ENCODE results near the gene ARHGAP4.

The ARHGAP4 gene

GRCh38 chrX:153885968-153886903, 39.8 kb downstream of the ARHGAP4 start, which contains the start of gene L1CAM:
L1CAM (minus strand) TSS chrX:153886173; CDS start chrX:153875836, 10,337 bp downstream.
- no peak for DNase-seq (ENCODE audit: extremely low spot score, insufficient read length, low read depth)

GRCh38 chrX:153885208-153885787, 40.8 kb downstream of the ARHGAP4 start:
- DNase-seq (ENCODE audit: extremely low spot score, insufficient read length, low read depth) = no peak
- no peak for FAIRE-seq

More at GRCh38 chrX:153885968-153886903, 39.8 kb downstream of the ARHGAP4 start, which contains the start of gene L1CAM:
- no peak for FAIRE-seq

- DNase-seq (ENCODE audit: extremely low spot score, insufficient read length, low read depth) = no peak
- FAIRE-seq = no peak
These were observed 41.5 kb downstream of the ARHGAP4 start for GRCh38 chrX:153884590-153884989.

GRCh38 chrX:153884136-153884535, 41.9 kb downstream of the ARHGAP4 start:
- no peak for FAIRE-seq
- no peak for DNase-seq (ENCODE audit: extremely low spot score, insufficient read length, low read depth)

GRCh38 chrX:153883163-153883843, 42.8 kb downstream of the ARHGAP4 start:
- no peak for DNase-seq (ENCODE audit: extremely low spot score, insufficient read length, low read depth)
- FAIRE-seq = no peak

- DNase-seq (ENCODE audit: extremely low spot score, insufficient read length, low read depth) (no peak), FAIRE-seq (no peak)
These were observed 43.5 kb downstream of the ARHGAP4 start for GRCh38 chrX:153882557-153882956.

- no peak for DNase-seq (ENCODE audit: extremely low spot score, insufficient read length, low read depth)
- FAIRE-seq = no peak
These were observed 44.0 kb downstream of the ARHGAP4 start for GRCh38 chrX:153882086-153882498.

GRCh38 chrX:153881281-153881680, 44.8 kb downstream of the ARHGAP4 start:
- FAIRE-seq (no peak), DNase-seq (ENCODE audit: extremely low spot score, insufficient read length, low read depth) (no peak)

GRCh38 chrX:153880440-153880815, 45.6 kb downstream of the ARHGAP4 start:
- DNase-seq (ENCODE audit: extremely low spot score, insufficient read length, low read depth) (no peak), FAIRE-seq (no peak)

- FAIRE-seq = no peak
These were observed 46.2 kb downstream of the ARHGAP4 start for GRCh38 chrX:153879741-153880439.

GRCh38 chrX:153878969-153879653, 47.0 kb downstream of the ARHGAP4 start:
- DNase-seq (ENCODE audit: extremely low spot score, insufficient read length, low read depth) (no peak), FAIRE-seq (no peak)

More at GRCh38 chrX:153879741-153880439, 46.2 kb downstream of the ARHGAP4 start:
- no peak for DNase-seq (ENCODE audit: extremely low spot score, insufficient read length, low read depth)

GRCh38 chrX:153878345-153878744, 47.7 kb downstream of the ARHGAP4 start:
- no peak for DNase-seq (ENCODE audit: extremely low spot score, insufficient read length, low read depth)
- FAIRE-seq = no peak

GRCh38 chrX:153877571-153878261, 48.3 kb downstream of the ARHGAP4 start:
- FAIRE-seq (no peak), DNase-seq (ENCODE audit: extremely low spot score, insufficient read length, low read depth) (no peak)

- DNase-seq (ENCODE audit: extremely low spot score, insufficient read length, low read depth) = no peak
- FAIRE-seq = no peak
These were observed 50.0 kb downstream of the ARHGAP4 start for GRCh38 chrX:153876112-153876491.

GRCh38 chrX:153875391-153876111, 50.5 kb downstream of the ARHGAP4 start:
- DNase-seq (ENCODE audit: extremely low spot score, insufficient read length, low read depth) = peak; percentile 22
- peak; percentile 41 for FAIRE-seq

GRCh38 chrX:153874366-153875125, 51.5 kb downstream of the ARHGAP4 start:
- DNase-seq (ENCODE audit: extremely low spot score, insufficient read length, low read depth) (no peak), FAIRE-seq (no peak)

GRCh38 chrX:153874085-153874365, 52.0 kb downstream of the ARHGAP4 start:
- FAIRE-seq (no peak), DNase-seq (ENCODE audit: extremely low spot score, insufficient read length, low read depth) (no peak)
